GM18519 (cell line): ENCODE results near the gene RASA3.

ENCODE experiments used
- ATAC-seq: cut with Tn5 transposase; IDR thresholded peaks from one replicate; pipeline ENCODE4 v1.9.1; 2021; ENCODE audit warnings: mild to moderate bottlenecking, moderate library complexity; ENCODE audit not compliant: unreplicated experiment, low FRiP score

RASA3 gene

GRCh38 chr13:114043421-114044053 lies 88.9 kb downstream of the RASA3 start:
- ATAC-seq = no peak

- ATAC-seq = no peak
Measured at GRCh38 chr13:114042066-114042815, 90.2 kb downstream of the RASA3 start.

- no peak for ATAC-seq
Measured at GRCh38 chr13:114041493-114041892, 90.9 kb downstream of the RASA3 start.

GRCh38 chr13:114039471-114040141 lies 92.8 kb downstream of the RASA3 start:
- no peak for ATAC-seq

GRCh38 chr13:114038900-114039299 lies 93.5 kb downstream of the RASA3 start:
- ATAC-seq = no peak

GRCh38 chr13:114038211-114038613 lies 94.2 kb downstream of the RASA3 start:
- no peak for ATAC-seq

- ATAC-seq = no peak
Measured at GRCh38 chr13:114037674-114038073, 94.7 kb downstream of the RASA3 start.

- ATAC-seq = no peak
Measured at GRCh38 chr13:114035583-114036531, 96.6 kb downstream of the RASA3 start.

GRCh38 chr13:114035186-114035582 lies 97.2 kb downstream of the RASA3 start:
- no peak for ATAC-seq

GRCh38 chr13:114034481-114034891 lies 97.9 kb downstream of the RASA3 start:
- ATAC-seq = no peak

- ATAC-seq = no peak
Measured at GRCh38 chr13:114033541-114034315, 98.7 kb downstream of the RASA3 start.

GRCh38 chr13:114032126-114032799 lies 100.2 kb downstream of the RASA3 start:
- ATAC-seq = no peak

GRCh38 chr13:114031631-114032030 lies 100.8 kb downstream of the RASA3 start:
- no peak for ATAC-seq

GRCh38 chr13:114030666-114031610 lies 101.5 kb downstream of the RASA3 start:
- ATAC-seq = no peak

GRCh38 chr13:114029866-114030625 lies 102.4 kb downstream of the RASA3 start:
- ATAC-seq = no peak

- no peak for ATAC-seq
Measured at GRCh38 chr13:114027826-114028225, 104.6 kb downstream of the RASA3 start.

- ATAC-seq = no peak
Measured at GRCh38 chr13:114027046-114027715, 105.2 kb downstream of the RASA3 start.
